CD4-positive, alpha-beta memory T cell (primary cell): Measurements from ENCODE around the gene TMEM106A. TPM values are rescaled to one million over a fixed set of nuclear protein-coding genes. Genes with fewer than 3 reads are reported as not detected.
"Not testable (repeated sequence)": the region's sequence is repeated elsewhere in the genome, so short reads cannot be mapped to it uniquely, and the experiment has no call there.

ENCODE experiments used
- CTCF ChIA-PET: fragments of 350-600 bp; sonication (Branson Sonifier 250); formaldehyde crosslinking; loops from one replicate; lab custom pipeline; 2021; ENCODE audit warnings: inconsistent platforms; ENCODE audit not compliant: partially characterized antibody; lab: Charles Lee
- POLR2A ChIA-PET: fragments of 350-600 bp; sonication (Branson Sonifier 250); formaldehyde crosslinking; loops from one replicate; lab custom pipeline; 2021; ENCODE audit not compliant: partially characterized antibody; lab: Charles Lee
- DNase-seq, 5 donors: peaks; one replicate each; pipeline versions ENCODE4 v3.0.0 to v3.0.0-alpha.2; 2020 to 2022; ENCODE audit warnings: mixed read lengths in 1 of 5
- H3K27ac ChIP-seq: one replicate; pipeline ENCODE4 v1.7.0; 2013; ENCODE audit warnings: low read depth, low read length
- H3K27me3 ChIP-seq: 2 replicates; pipeline ENCODE4 v1.7.0; 2013; ENCODE audit warnings: mild to moderate bottlenecking, low read length, moderate library complexity; ENCODE audit not compliant: insufficient read depth
- H3K36me3 ChIP-seq: 2 replicates; pipeline ENCODE4 v1.7.0; 2013; ENCODE audit warnings: mild to moderate bottlenecking, low read length, moderate library complexity; ENCODE audit not compliant: insufficient read depth
- H3K4me1 ChIP-seq: 2 replicates; pipeline ENCODE4 v1.7.0; 2013; ENCODE audit warnings: mild to moderate bottlenecking, low read length, moderate library complexity; ENCODE audit not compliant: insufficient read depth
- H3K4me3 ChIP-seq, 2 donors: one replicate each; pipeline ENCODE4 v1.7.0; 2013; ENCODE audit warnings: low read length in 2 of 2, mild to moderate bottlenecking in 1 of 2
- H3K9me3 ChIP-seq, 2 donors: one replicate each; pipeline ENCODE4 v1.7.0; 2013; ENCODE audit warnings: low read length in 2 of 2, control low read depth in 1 of 2; ENCODE audit not compliant: control insufficient read depth in 1 of 2
- H3K27ac Mint-ChIP-seq, 7 donors: one replicate each; pipeline ENCODE4 v1.8.0; 2020 to 2021; ENCODE audit warnings: mixed read lengths in 7 of 7, mild to moderate bottlenecking in 6 of 7, inconsistent platforms in 3 of 7, moderate library complexity in 3 of 7
- H3K27me3 Mint-ChIP-seq, 2 donors: one replicate each; pipeline ENCODE4 v1.8.0; 2020 to 2021; ENCODE audit warnings: mixed read lengths in 2 of 2
- H3K36me3 Mint-ChIP-seq, 2 donors: one replicate each; pipeline ENCODE4 v1.8.0; 2020 to 2021; ENCODE audit warnings: mixed read lengths in 2 of 2, inconsistent platforms in 1 of 2, mild to moderate bottlenecking in 1 of 2
- H3K4me1 Mint-ChIP-seq, 4 donors: one replicate each; pipeline ENCODE4 v1.8.0; 2020 to 2021; ENCODE audit warnings: mixed read lengths in 4 of 4, mild to moderate bottlenecking in 1 of 4
- H3K4me3 Mint-ChIP-seq, 8 donors: one replicate each; pipeline ENCODE4 v1.8.0; 2020 to 2021; ENCODE audit warnings: mixed read lengths in 8 of 8, mild to moderate bottlenecking in 7 of 8, moderate library complexity in 6 of 8, inconsistent platforms in 3 of 8
- H3K9me3 Mint-ChIP-seq, 8 donors: one replicate each; pipeline ENCODE4 v1.8.0; 2020 to 2021; ENCODE audit warnings: mixed read lengths in 8 of 8, mild to moderate bottlenecking in 5 of 8, inconsistent platforms in 3 of 8, moderate library complexity in 1 of 8
- intact Hi-C: fragments of 100-400 bp; cut with micrococcal nuclease; formaldehyde crosslinking; loops from one replicate; pipeline ENCODE4 v1.15.1; 2023
- polyA plus RNA-seq, 2 donors: library from polyadenylated mRNA; unstranded; fragments of 300-500 nt; fragmentation: Illumina TruSeq; gene quantifications; one replicate each; pipeline ENCODE4 v1.2.3, GENCODE V29; 2021
- total RNA-seq, 2 experiments: library from RNA; stranded (reverse); gene quantifications; one replicate each; pipeline ENCODE4 v1.2.3, GENCODE V29; 2021

The TMEM106A gene, protein sequence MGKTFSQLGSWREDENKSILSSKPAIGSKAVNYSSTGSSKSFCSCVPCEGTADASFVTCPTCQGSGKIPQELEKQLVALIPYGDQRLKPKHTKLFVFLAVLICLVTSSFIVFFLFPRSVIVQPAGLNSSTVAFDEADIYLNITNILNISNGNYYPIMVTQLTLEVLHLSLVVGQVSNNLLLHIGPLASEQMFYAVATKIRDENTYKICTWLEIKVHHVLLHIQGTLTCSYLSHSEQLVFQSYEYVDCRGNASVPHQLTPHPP
- total RNA-seq (10 to 100 TPM; 12.5 to 12.8 TPM), polyA plus RNA-seq (1 to 10 TPM; 1.5 to 3.5 TPM)

DNA sequence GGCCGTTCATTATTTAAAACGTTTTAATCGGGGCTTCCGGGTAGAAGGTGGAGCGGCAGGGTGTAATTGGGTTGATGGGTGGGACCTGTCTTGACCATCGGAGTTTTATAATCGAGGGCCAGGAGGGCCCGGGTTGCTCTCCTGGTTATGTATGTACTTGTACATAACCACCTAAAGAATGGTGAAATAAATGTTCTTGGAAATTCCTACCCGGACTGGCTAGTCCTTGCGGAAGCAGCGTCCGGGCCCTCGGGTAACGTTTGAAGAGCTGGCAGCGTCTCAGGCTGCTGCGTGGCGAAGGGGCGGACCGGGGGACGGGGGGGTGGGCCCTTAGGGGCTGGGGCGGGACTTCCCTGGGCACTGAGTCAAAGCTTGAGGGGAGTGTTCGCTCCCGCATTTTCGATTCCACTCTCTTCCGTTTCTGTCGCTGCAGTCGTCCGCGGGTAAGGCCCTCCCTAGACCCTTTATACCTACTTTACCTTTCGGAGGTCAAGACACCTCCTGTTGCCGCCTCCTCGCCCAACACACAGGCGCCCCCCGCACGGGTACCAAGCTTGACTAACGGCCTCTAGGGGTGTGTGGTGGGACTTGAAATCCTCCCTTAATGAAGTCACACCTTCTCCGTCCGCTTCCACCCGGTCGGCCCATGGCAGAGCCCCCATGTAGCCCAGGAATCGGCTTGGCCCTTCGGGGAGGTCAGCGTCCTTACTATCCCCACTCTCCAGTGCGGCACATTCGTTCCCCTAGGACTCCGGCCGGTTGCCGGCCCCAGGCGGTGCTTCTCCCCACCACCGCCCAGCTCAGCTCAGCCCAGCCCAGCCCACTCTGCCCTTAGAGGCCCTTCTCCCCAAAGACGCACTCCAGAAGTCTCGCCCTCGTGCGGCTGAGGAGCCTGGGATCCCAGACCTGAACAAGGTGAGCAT, at the start of gene TMEM106A:
Gene TMEM106A, plus strand, starts transcription at position 396 of the 923 bp plus-strand sequence. CDS start 1,167 bp downstream, outside the sequence.
- H3K27ac ChIP-seq, result peak within 1 kb of the TSS; percentile 87
- peak; percentile 72 to 76 (median 74) for DNase-seq
- ChIA-PET CTCF (interaction anchor here (1.0 to 2.7 kb wide), 9 partner anchors 9 to 272 kb away, joined by 3 to 13 read pairs (median 5); partner anchors contain the start of genes DHX8 and IFI35), POLR2A (interaction anchor here (0.6 to 8.1 kb wide), 20 partner anchors 10 to 378 kb away, joined by 3 to 128 read pairs (median 4); partner anchors contain the start of genes DHX8, NBR1, PSME3 and RND2)
- peak within 1 kb of the TSS; percentile 82 to 86 for H3K4me3 ChIP-seq
- Mint-ChIP-seq H3K9me3 (no peaks in the 10 kb centered on the region), H3K4me3 (peak within 1 kb of the TSS; percentile 92 to 100 (median 99)), H3K36me3 (peaks cover 20 to 57% of the 10 kb centered on the region in 2 donors), H3K4me1 (peaks cover 17 to 43% (median 28%) of the 10 kb centered on the region in 4 donors), H3K27ac (peak within 1 kb of the TSS; percentile 84 to 99 (median 98)), H3K27me3 (no peaks in the 10 kb centered on the region)
- no peaks in the 10 kb centered on the region for H3K9me3 ChIP-seq
- intact Hi-C loops, result loop anchor here (1.0 to 5.0 kb wide), 3 partner anchors 40 to 205 kb away; partner anchors contain the start of genes BRCA1, IFI35 and NBR1
- H3K27me3 ChIP-seq, result no peaks in the 10 kb centered on the region
- H3K4me1 ChIP-seq, result peaks cover 22% of the 10 kb centered on the region
- H3K36me3 ChIP-seq, result peaks cover 15% of the 10 kb centered on the region

DNA sequence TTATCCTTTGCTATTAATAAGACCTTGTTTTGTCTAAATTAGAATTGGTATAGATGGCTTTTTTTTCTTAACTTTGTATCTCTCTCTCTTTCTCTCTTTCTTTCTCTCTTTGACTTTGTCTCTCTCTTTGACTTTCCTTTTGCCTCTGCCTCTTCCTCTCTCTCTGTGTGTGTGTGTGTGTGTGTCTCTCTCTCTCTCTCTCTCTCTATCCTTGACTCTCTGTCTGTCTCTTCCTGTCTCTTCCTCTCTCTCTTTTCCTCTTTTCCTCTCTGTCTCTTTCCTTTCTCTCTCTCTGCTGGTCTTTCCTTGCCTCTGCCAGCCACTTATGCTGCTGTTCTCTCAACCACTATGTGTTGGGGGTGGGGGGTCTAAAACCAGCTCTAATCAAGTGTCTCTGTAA, 45.7 kb upstream of the TMEM106A start:
- H3K27me3 ChIP-seq, DNase-seq, CTCF ChIA-PET, intact Hi-C loops, POLR2A ChIA-PET, H3K4me3 ChIP-seq, H3K36me3 ChIP-seq, H3K9me3 Mint-ChIP-seq, H3K36me3 Mint-ChIP-seq, H3K4me3 Mint-ChIP-seq, H3K9me3 ChIP-seq, H3K27me3 Mint-ChIP-seq, H3K27ac ChIP-seq: not testable (repeated sequence)
- peaks cover 0 to 13% (median under 1%) of the 10 kb centered on the region in 4 donors for H3K4me1 Mint-ChIP-seq
- H3K27ac Mint-ChIP-seq, result peak overlapping the region in 1 of 7 donors; percentile 44
- peaks cover 12% of the 10 kb centered on the region for H3K4me1 ChIP-seq

DNA sequence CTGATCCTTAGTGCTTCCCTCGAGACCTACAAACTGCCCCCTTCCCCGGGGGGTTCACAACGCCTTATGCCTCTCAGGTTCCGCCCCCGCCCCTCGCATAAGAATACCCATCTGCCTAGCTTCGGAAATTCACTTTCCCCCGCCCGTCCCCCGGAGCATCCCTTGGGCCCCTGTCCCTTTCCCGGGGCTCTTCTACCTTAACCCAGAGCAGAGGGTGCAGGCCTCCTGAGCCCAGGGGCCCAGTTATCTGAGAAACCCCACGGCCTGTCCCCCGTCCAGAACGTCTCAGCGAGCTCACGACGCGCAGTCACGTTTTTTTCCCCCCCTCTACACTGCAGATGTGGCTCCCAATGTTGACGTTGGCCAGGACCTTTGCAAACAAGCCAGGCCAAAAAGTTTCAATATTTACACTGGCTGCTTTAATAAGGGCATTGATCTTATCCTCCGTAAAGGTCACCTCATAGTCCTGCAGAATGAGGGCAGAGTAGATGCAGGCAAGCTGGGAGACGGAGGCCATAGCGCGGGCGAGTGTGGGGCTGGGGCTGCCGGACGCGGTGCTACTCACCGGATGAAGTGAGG, 42.0 kb upstream of the TMEM106A start:
- H3K27me3 Mint-ChIP-seq, result no peaks in the 10 kb centered on the region
- H3K4me1 Mint-ChIP-seq, result peaks cover 5 to 24% (median 13%) of the 10 kb centered on the region in 4 donors
- intact Hi-C loops, result loop anchor here (1.0 to 2.0 kb wide), 6 partner anchors 44 to 199 kb away; partner anchors contain the start of genes BRCA1 and RPL27
- ChIA-PET POLR2A (interaction anchor here (0.8 to 3.9 kb wide), 11 partner anchors 42 to 492 kb away, joined by 3 to 46 read pairs (median 7); partner anchors contain the start of genes BRCA1, DHX8, RPL27 and TMEM106A), CTCF (interaction anchor here (0.8 to 1.5 kb wide), 2 partner anchors 45 to 314 kb away, joined by 3 read pairs; partner anchors contain the start of genes BRCA1 and DHX8)
- H3K36me3 ChIP-seq, result no peaks in the 10 kb centered on the region
- peak in 2 of 5 donors; percentile 1 to 48 for DNase-seq
- peaks cover 30% of the 10 kb centered on the region for H3K4me1 ChIP-seq
- peaks cover 4 to 10% of the 10 kb centered on the region in 2 donors for H3K36me3 Mint-ChIP-seq
- no peak overlapping the region for H3K27ac Mint-ChIP-seq
- no peaks in the 10 kb centered on the region for H3K27me3 ChIP-seq
- peak overlapping the region; percentile 80 to 85 for H3K4me3 ChIP-seq
- H3K27ac ChIP-seq, result peak overlapping the region; percentile 99
- no peaks in the 10 kb centered on the region for H3K9me3 ChIP-seq
- no peaks in the 10 kb centered on the region for H3K9me3 Mint-ChIP-seq
- no peak overlapping the region for H3K4me3 Mint-ChIP-seq

DNA sequence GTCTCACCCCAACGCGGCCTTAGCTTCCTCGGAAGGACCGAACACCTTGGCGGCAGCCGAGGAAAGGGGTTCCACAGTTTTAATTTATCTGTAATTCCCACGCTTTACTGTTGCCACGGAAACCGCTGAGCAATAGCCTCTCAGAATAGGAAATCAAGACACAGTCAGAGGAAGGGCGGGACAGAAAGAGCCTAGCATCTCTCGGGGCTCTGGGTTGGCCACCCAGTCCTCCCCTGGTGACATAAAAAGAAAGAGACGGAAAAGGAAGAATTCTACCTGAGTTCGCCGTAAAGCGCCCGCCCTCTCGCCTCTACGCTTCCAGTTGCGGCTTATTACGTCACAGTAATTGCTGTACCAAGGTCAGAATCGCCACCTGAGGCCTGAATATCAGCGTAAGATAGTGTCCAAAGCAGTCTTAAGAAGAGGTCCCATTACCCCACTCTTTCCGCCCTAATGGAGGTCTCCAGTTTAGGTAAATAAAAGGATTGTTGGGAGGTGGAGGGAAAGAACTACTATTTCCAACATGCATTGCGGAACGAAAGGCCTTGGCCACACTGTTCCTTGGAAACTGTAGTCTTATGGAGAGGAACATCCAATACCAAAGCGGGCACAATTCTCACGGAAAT, 41.4 kb upstream of the TMEM106A start:
- H3K9me3 Mint-ChIP-seq, result no peaks in the 10 kb centered on the region
- no peaks in the 10 kb centered on the region for H3K27me3 ChIP-seq
- H3K4me1 ChIP-seq, result peaks cover 33% of the 10 kb centered on the region
- H3K36me3 ChIP-seq, result no peaks in the 10 kb centered on the region
- H3K27ac ChIP-seq, result peak overlapping the region; percentile 99
- H3K9me3 ChIP-seq, result no peaks in the 10 kb centered on the region
- no peak overlapping the region for H3K27ac Mint-ChIP-seq
- H3K4me3 ChIP-seq, result peak overlapping the region; percentile 80 to 85
- H3K36me3 Mint-ChIP-seq, result peaks cover 4 to 12% of the 10 kb centered on the region in 2 donors
- DNase-seq, result peak; percentile 89 to 96 (median 94)
- intact Hi-C loops, result loop anchor here (1.0 to 2.0 kb wide), 6 partner anchors 45 to 199 kb away; partner anchors contain the start of genes BRCA1 and RPL27
- no peaks in the 10 kb centered on the region for H3K27me3 Mint-ChIP-seq
- ChIA-PET CTCF (interaction anchor here (0.8 kb wide), 1 partner anchor 314 kb away, joined by 3 read pairs; the partner anchor contains the start of gene DHX8), POLR2A (interaction anchor here (0.8 to 3.9 kb wide), 13 partner anchors 33 to 493 kb away, joined by 3 to 46 read pairs (median 7); partner anchors contain the start of genes BRCA1, DHX8, RPL27 and TMEM106A)
- no peak overlapping the region for H3K4me3 Mint-ChIP-seq
- H3K4me1 Mint-ChIP-seq, result peaks cover 9 to 29% (median 15%) of the 10 kb centered on the region in 4 donors

DNA sequence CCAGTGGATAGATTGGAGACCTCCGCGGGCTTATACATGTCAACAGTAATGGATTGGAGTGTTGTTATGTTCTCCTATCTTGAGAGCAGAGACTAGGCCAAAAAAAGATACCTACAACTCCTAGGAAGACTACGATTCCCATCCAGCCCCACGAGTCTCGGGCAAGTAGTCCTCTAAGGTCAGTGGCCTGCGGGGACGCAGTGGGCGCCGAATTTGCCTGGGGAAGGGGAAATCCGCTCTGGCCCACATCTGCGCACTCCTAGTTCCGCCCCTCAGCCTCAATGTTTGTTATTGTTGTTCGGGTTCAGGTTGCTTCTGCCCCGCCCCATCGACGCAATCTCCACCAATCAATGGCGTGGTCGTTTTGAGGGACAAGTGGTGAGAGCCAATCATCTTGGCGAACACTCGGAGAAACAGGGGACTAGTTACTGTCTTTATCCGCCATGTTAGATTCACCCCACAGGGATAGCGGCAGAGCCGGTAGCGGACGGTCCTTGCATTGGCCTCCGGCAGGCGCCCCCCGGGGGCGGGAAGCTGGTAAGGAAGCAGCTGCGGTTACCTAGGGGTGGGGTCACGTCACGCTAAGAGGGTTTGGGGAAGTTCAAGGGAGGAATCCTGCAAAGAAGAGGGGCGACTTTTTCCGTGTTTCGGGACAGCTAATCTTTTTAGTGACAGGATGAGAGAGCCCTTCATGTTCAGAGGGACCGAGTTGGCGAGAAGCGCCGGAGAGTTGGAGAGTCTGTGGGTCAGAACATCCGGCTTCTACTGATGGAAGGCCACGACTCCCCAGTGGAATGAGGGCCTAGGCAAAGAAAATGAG, 40.7 kb upstream of the TMEM106A start, which contains the start of gene NBR1:
Gene NBR1, plus strand, starts transcription at position 449 of the 820 bp plus-strand sequence. CDS start 4,586 bp downstream, outside the sequence.
- H3K4me3 ChIP-seq, result peak within 1 kb of the TSS; percentile 80 to 85
- peak within 1 kb of the TSS; percentile 99 for H3K27ac ChIP-seq
- CTCF ChIA-PET, result interaction anchor here (1.2 to 2.0 kb wide), 6 partner anchors 144 to 313 kb away, joined by 3 to 10 read pairs (median 6); partner anchors contain the start of genes DHX8 and IFI35
- H3K9me3 Mint-ChIP-seq, result no peaks in the 10 kb centered on the region
- H3K4me1 ChIP-seq, result peaks cover 40% of the 10 kb centered on the region
- no peak within 1 kb of the TSS for H3K27ac Mint-ChIP-seq
- no peaks in the 10 kb centered on the region for H3K9me3 ChIP-seq
- DNase-seq, result peak; percentile 97 to 99 (median 97)
- intact Hi-C loops, result loop anchor here (1.0 to 2.0 kb wide), 9 partner anchors 40 to 312 kb away; partner anchors contain the start of genes BRCA1, DHX8, RPL27 and TMEM106A
- H3K4me1 Mint-ChIP-seq, result peaks cover 16 to 36% (median 23%) of the 10 kb centered on the region in 4 donors
- POLR2A ChIA-PET, result interaction anchor here (0.8 to 4.5 kb wide), 21 partner anchors 16 to 495 kb away, joined by 3 to 57 read pairs (median 7); partner anchors contain the start of genes BECN1, BRCA1, DHX8 and IFI35
- H3K27me3 Mint-ChIP-seq, result no peaks in the 10 kb centered on the region
- H3K4me3 Mint-ChIP-seq, result no peak within 1 kb of the TSS
- H3K36me3 ChIP-seq, result no peaks in the 10 kb centered on the region
- H3K36me3 Mint-ChIP-seq, result peaks cover 10 to 19% of the 10 kb centered on the region in 2 donors
- H3K27me3 ChIP-seq, result no peaks in the 10 kb centered on the region
